WERI-Rb-1 (cell line): Measurements from ENCODE around the gene PAX7.
A peak's percentile ranks its signal among the peaks of the same experiment; 100 is the strongest.

ENCODE experiments used
- DNase-seq: peaks from one replicate; pipeline ENCODE4 v3.0.0-alpha.2; 2020
- H3K27ac ChIP-seq: fragments of 250-450 bp; sonication (Bioruptor Pico); 2 replicates; pipeline ENCODE4 v1.5.1; 2020; ENCODE audit warnings: mild to moderate bottlenecking, moderate library complexity
- H3K27me3 ChIP-seq: fragments of 250-450 bp; sonication (Bioruptor Pico); 2 replicates; pipeline ENCODE4 v1.5.1; 2021; ENCODE audit warnings: mild to moderate bottlenecking, low read depth, moderate library complexity; ENCODE audit not compliant: insufficient read depth, severe bottlenecking
- H3K36me3 ChIP-seq: fragments of 250-450 bp; sonication (Bioruptor Pico); 2 replicates; pipeline ENCODE4 v1.5.1; 2020; ENCODE audit warnings: mild to moderate bottlenecking, moderate library complexity
- H3K4me3 ChIP-seq: 2 replicates; pipeline ENCODE4 v1.5.1; 2011; ENCODE audit warnings: low read depth, mild to moderate bottlenecking, control low read depth, low read length
- H3K9me3 ChIP-seq: fragments of 250-450 bp; sonication (Bioruptor Pico); 2 replicates; pipeline ENCODE4 v1.5.1; 2021; ENCODE audit warnings: mild to moderate bottlenecking, moderate library complexity; ENCODE audit not compliant: severe bottlenecking
- CTCF ChIP-seq: IDR thresholded peaks from 2 replicates; pipeline ENCODE4 v1.5.1; 2011; ENCODE audit warnings: low read depth, mild to moderate bottlenecking, control low read depth, inconsistent platforms, low read length

PAX7 gene

DNA sequence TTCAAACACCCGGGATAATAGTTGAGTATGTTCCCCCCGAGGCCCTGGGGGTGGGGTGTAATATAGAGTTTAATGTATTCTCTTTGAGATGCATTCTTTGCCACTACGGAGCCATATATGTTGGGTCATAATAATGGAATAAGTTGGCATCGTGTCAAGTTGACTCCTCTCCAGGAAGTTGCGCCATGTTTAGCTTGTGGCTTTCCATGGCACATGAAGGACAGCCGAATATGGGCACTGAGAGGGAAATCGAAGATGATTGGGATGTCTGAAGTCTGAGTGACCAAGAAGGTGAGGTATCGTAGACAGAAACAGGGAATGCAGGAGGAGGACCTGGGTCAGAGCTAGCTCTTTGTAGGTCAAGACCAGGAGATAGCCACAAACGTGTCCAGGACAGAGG is 92.6 kb downstream of the PAX7 start:
- no peak for TF ChIP-seq CTCF
- H3K9me3 ChIP-seq, result no peaks in the 10 kb centered on the region
- no peak overlapping the region; the same call in 1 of the 2 replicates for H3K27ac ChIP-seq
- no peaks in the 10 kb centered on the region for H3K27me3 ChIP-seq
- no peak overlapping the region for H3K4me3 ChIP-seq
- no peaks in the 10 kb centered on the region for H3K36me3 ChIP-seq
- no peak for DNase-seq

GRCh38 chr1:18723701-18724411 is 93.2 kb downstream of the PAX7 start:
- no peaks in the 10 kb centered on the region for H3K9me3 ChIP-seq
- H3K4me3 ChIP-seq, result no peak overlapping the region
- DNase-seq, result no peak
- H3K27ac ChIP-seq, result no peak overlapping the region
- H3K36me3 ChIP-seq, result no peaks in the 10 kb centered on the region
- no peaks in the 10 kb centered on the region for H3K27me3 ChIP-seq
- TF ChIP-seq CTCF, result no peak

- Histone ChIP-seq H3K27ac (no peak overlapping the region), H3K4me3 (no peak overlapping the region), H3K27me3 (no peaks in the 10 kb centered on the region), H3K9me3 (no peaks in the 10 kb centered on the region), H3K36me3 (no peaks in the 10 kb centered on the region)
- no peak for DNase-seq
- no peak for TF ChIP-seq CTCF
These were observed 94.2 kb downstream of the PAX7 start for GRCh38 chr1:18724801-18725200.

- Histone ChIP-seq H3K27me3 (no peaks in the 10 kb centered on the region), H3K27ac (peak overlapping the region; percentile 45; the same call in 1 of the 2 replicates), H3K4me3 (no peak overlapping the region; the same call in 1 of the 2 replicates), H3K36me3 (no peaks in the 10 kb centered on the region), H3K9me3 (no peaks in the 10 kb centered on the region)
- DNase-seq, result peak; percentile 71
- TF ChIP-seq CTCF, result no peak
These were observed 94.7 kb downstream of the PAX7 start for GRCh38 chr1:18725231-18725895.

GRCh38 chr1:18726368-18726767 is 95.7 kb downstream of the PAX7 start:
- DNase-seq, result no peak
- TF ChIP-seq CTCF, result no peak
- Histone ChIP-seq H3K9me3 (no peaks in the 10 kb centered on the region), H3K4me3 (no peak overlapping the region), H3K36me3 (no peaks in the 10 kb centered on the region), H3K27me3 (no peaks in the 10 kb centered on the region), H3K27ac (no peak overlapping the region)

DNA sequence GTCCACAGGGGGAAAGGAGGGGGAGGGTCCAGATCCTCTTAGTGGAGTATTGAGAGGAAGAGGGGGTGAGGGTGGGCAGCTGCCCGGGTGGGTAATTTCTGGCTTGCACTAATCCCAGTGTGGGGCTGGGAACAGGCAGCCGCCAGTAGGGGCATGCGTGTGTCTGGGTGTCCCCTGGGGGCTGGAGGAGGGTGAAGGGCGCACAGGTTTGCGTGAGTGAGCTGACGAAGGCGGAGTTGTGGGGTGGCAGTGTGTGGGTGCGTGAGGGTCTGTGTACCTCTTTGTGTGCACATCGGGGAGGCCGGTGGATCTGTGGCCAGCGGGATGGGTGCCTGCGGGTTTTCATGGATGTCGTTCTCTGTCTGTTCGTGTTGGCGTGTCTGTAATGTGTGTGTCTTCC is 97.3 kb downstream of the PAX7 start:
- H3K4me3 ChIP-seq, result no peak overlapping the region
- no peak overlapping the region for H3K27ac ChIP-seq
- H3K36me3 ChIP-seq, result no peaks in the 10 kb centered on the region
- TF ChIP-seq CTCF, result peak; percentile 67
- H3K9me3 ChIP-seq, result no peaks in the 10 kb centered on the region
- peak; percentile 84 for DNase-seq
- no peaks in the 10 kb centered on the region for H3K27me3 ChIP-seq
